Tibial artery (tissue), 4 donors: ENCODE data around the gene KRCC1.

Experiments
- DNase-seq, 2 donors: peaks; one replicate each; pipeline ENCODE4 v3.0.0-alpha.2; 2019
- H3K27ac ChIP-seq, 2 donors: fragments of 200-600 bp; sonication (generic) in 1 of 2; 1 replicate in 1 of 2; 2 replicates in 1 of 2; pipeline ENCODE4 v1.5.1; 2018 to 2019; ENCODE audit warnings: mild to moderate bottlenecking in 1 of 2
- H3K27me3 ChIP-seq, 2 donors: fragments of 200-600 bp; sonication (generic) in 1 of 2; one replicate each; pipeline versions ENCODE4 v1.5.1 to v1.6.0; 2016 to 2019
- H3K36me3 ChIP-seq, 3 donors: fragments of 200-600 bp; sonication (generic) in 2 of 3; one replicate each; pipeline ENCODE4 v1.5.1; 2016 to 2019; ENCODE audit warnings: mild to moderate bottlenecking in 2 of 3
- H3K4me1 ChIP-seq, 4 donors: fragments of 200-600 bp; sonication (generic) in 2 of 4; 1 replicate in 3 of 4; 2 replicates in 1 of 4; pipeline ENCODE4 v1.5.1; 2016 to 2019
- H3K4me3 ChIP-seq, 2 donors: fragments of 200-600 bp; sonication (generic) in 1 of 2; 1 replicate in 1 of 2; 2 replicates in 1 of 2; pipeline ENCODE4 v1.5.1; 2018 to 2019; ENCODE audit warnings: mild to moderate bottlenecking in 2 of 2
- H3K9me3 ChIP-seq, 3 donors: fragments of 200-600 bp; sonication (generic) in 1 of 3; one replicate each; pipeline ENCODE4 v1.5.1; 2016 to 2019
- intact Hi-C: fragments of 100-400 bp; cut with DNase I; formaldehyde crosslinking; loops from one replicate; pipeline ENCODE4 v1.15.0; 2023; ENCODE audit warnings: low total_unique reads
- TF ChIP-seq, protein P1 (sequence below), 2 experiments: fragments of 200-600 bp in 1 of 2; fragments of 450-650 bp in 1 of 2; IDR thresholded peaks; one replicate each; pipeline ENCODE4 v1.5.1; 2017 to 2019; ENCODE audit warnings: antibody characterized with exemption in 2 of 2, mild to moderate bottlenecking in 1 of 2, moderate library complexity in 1 of 2

The KRCC1 gene

DNA sequence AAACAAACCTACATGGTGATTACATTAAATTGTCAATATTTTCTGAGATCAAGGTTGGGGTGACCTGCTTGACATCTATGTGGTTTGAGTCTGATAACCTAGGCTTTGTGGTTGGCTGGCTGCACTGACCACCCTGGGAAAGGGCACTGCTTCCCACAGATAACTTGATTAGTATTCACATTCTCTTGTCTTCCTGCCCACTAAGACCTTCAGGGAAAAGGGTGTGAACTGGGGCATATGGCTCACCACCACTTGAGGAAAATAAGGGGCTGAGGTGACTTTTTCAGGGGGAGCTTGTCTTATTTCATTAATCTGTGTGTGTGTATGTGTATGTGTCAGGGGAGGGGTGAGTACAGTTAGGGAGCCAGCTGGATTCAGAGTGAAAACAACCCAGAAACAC, 13.5 kb upstream of the KRCC1 start:
- H3K27me3 ChIP-seq, result peaks cover 0 to 5% of the 10 kb centered on the region in 2 donors
- intact Hi-C loops, result no loop called here

DNA sequence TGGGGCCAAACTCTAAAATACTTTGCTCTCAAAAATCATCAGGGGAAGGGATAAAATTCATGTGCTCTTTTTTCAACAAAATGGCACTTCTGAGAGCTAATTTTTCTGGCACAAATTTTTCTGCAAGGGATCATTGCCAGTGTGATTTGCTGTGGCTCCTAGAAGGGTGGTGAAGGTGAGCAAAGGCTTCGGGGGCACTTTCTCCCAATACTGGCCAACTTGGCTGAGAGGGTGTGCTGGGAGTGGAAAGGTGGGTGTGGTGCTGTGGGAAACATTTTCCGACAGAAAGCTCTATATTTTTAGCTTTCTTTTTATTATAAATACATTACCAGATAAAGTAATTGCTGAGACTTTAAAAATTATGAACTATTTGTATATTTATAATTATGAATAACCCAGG, 12.5 kb upstream of the KRCC1 start:
- no peak for DNase-seq
- H3K9me3 ChIP-seq, result no peaks in the 10 kb centered on the region
- intact Hi-C loops, result no loop called here
- H3K27ac ChIP-seq, result no peak overlapping the region
- TF ChIP-seq, protein P1, sequence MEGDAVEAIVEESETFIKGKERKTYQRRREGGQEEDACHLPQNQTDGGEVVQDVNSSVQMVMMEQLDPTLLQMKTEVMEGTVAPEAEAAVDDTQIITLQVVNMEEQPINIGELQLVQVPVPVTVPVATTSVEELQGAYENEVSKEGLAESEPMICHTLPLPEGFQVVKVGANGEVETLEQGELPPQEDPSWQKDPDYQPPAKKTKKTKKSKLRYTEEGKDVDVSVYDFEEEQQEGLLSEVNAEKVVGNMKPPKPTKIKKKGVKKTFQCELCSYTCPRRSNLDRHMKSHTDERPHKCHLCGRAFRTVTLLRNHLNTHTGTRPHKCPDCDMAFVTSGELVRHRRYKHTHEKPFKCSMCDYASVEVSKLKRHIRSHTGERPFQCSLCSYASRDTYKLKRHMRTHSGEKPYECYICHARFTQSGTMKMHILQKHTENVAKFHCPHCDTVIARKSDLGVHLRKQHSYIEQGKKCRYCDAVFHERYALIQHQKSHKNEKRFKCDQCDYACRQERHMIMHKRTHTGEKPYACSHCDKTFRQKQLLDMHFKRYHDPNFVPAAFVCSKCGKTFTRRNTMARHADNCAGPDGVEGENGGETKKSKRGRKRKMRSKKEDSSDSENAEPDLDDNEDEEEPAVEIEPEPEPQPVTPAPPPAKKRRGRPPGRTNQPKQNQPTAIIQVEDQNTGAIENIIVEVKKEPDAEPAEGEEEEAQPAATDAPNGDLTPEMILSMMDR (IDR thresholded peaks at IDR 0.05), result no peak
- no peaks in the 10 kb centered on the region for H3K4me1 ChIP-seq
- peaks cover 0 to 5% of the 10 kb centered on the region in 2 donors for H3K27me3 ChIP-seq
- no peak overlapping the region for H3K4me3 ChIP-seq
- no peaks in the 10 kb centered on the region for H3K36me3 ChIP-seq

More for the DNA sequence above, 13.5 kb upstream of the KRCC1 start:
- TF ChIP-seq, protein P1 (IDR thresholded peaks at IDR 0.05), result no peak
- Histone ChIP-seq H3K4me1 (no peaks in the 10 kb centered on the region), H3K36me3 (no peaks in the 10 kb centered on the region), H3K27ac (no peak overlapping the region), H3K4me3 (no peak overlapping the region), H3K9me3 (no peaks in the 10 kb centered on the region)
- no peak for DNase-seq

DNA sequence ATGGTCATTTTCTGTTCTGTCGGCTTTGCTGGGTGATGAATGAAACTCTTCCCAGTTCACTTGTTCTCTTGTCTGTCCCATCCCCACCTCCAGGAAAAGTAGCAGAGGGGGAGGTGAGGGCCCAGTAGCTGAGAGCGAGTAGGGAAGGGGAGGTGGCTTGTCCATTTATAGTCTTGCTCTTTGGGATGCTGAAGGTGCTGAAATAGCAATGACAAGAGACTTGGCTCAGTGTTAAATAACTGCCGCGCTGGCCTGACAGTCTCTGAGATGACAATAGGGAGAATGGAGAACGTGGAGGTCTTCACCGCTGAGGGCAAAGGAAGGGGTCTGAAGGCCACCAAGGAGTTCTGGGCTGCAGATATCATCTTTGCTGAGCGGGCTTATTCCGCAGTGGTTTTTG, 12.0 kb upstream of the KRCC1 start, which contains the start of gene SMYD1:
Gene SMYD1, plus strand, starts transcription at position 228 of the 400 bp plus-strand sequence. Its CDS starts 40 bp downstream, at position 268.
- Histone ChIP-seq H3K4me1 (no peaks in the 10 kb centered on the region), H3K9me3 (no peaks in the 10 kb centered on the region), H3K27ac (no peak within 1 kb of the TSS), H3K4me3 (no peak within 1 kb of the TSS), H3K27me3 (peaks cover 0 to 5% of the 10 kb centered on the region in 2 donors), H3K36me3 (no peaks in the 10 kb centered on the region)
- DNase-seq, result no peak
- intact Hi-C loops, result no loop called here
- TF ChIP-seq, protein P1 (IDR thresholded peaks at IDR 0.05), result no peak

DNA sequence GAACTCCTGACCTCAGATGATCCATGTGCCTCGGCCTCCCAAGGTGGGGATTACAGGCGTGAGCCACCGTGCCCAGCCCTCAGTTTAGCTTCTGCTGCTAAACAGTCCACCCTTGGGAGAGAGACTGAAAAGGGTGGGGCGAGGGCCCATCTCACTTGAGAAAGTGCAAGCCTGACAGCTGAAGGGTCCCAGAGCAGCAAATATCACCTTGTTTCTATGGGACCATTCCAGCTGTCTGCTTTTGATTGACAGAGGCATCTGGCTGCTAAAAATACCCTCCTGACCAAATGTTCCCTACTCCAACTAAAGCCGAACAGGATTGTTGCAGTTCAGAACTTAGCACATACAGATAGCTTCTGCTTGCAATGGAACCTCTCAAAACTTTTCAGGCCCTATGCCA, 11.6 kb upstream of the KRCC1 start:
- no peak overlapping the region for H3K27ac ChIP-seq
- no peaks in the 10 kb centered on the region for H3K9me3 ChIP-seq
- H3K4me3 ChIP-seq, result no peak overlapping the region
- H3K27me3 ChIP-seq, result peaks cover 0 to 5% of the 10 kb centered on the region in 2 donors
- H3K4me1 ChIP-seq, result no peaks in the 10 kb centered on the region
- DNase-seq, result no peak
- no peaks in the 10 kb centered on the region for H3K36me3 ChIP-seq
- intact Hi-C loops, result no loop called here
- TF ChIP-seq, protein P1 (IDR thresholded peaks at IDR 0.05), result no peak

DNA sequence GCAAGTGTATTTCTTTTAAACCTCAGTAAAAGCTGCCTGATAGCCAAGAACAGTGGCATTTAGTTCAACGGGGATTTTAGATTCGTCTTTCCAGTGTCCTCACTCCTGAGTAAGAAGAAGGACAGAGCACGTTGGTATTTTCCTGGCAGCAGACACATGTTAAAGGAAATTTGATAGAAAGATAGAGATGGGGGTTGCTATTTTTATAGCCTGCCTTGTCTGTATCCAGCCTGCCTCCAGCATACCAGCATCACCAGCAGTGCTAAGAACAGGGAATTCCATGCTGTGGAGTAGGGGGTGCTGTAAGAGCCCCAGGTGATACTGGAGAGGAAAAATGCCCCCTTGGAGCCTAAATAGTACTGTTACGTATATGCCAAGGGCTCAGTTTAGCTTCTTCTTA, 11.0 kb upstream of the KRCC1 start:
- TF ChIP-seq, protein P1 (IDR thresholded peaks at IDR 0.05), result no peak
- no peak for DNase-seq
- no peak overlapping the region for H3K4me3 ChIP-seq
- H3K4me1 ChIP-seq, result no peaks in the 10 kb centered on the region
- no peaks in the 10 kb centered on the region for H3K9me3 ChIP-seq
- H3K27ac ChIP-seq, result no peak overlapping the region
- peaks cover 0 to 5% of the 10 kb centered on the region in 2 donors for H3K27me3 ChIP-seq
- intact Hi-C loops, result no loop called here
- no peaks in the 10 kb centered on the region for H3K36me3 ChIP-seq

DNA sequence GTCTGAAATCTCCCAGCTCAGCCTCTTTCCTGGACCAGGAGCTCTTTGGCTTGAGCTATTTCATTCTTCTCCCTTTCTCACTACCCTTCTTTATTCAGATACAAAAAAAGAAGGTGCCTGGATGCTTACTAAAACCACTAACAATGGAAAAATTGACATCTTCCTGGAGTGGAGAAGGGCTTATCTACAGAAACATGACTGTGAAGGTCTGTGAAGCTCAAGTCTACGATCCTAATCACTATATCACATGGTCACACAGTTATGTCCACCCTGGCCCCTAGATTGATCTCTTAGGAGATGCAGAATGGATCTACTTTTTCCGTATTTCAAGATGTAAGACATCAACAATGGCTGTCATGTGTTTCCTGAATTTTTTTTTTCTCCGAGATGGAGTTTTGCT, 5.7 kb upstream of the KRCC1 start:
- H3K27me3 ChIP-seq, result no peaks in the 10 kb centered on the region
- no peak overlapping the region for H3K27ac ChIP-seq
- no peaks in the 10 kb centered on the region for H3K36me3 ChIP-seq
- no peaks in the 10 kb centered on the region for H3K9me3 ChIP-seq
- no peak overlapping the region for H3K4me3 ChIP-seq
- intact Hi-C loops, result loop anchor here (5.0 kb wide), 1 partner anchor 96 kb away; no protein-coding TSS in a partner anchor
- TF ChIP-seq, protein P1 (IDR thresholded peaks at IDR 0.05), result no peak
- peaks cover 0 to under 1% (median 0%) of the 10 kb centered on the region in 4 donors for H3K4me1 ChIP-seq
- DNase-seq, result no peak
